HEK293 (cell line): ENCODE results near the gene DEFB123.
A peak's percentile ranks its signal among the peaks of the same experiment; 100 is the strongest.

Experiments
- CTCF ChIA-PET: fragments of 350-600 bp; formaldehyde crosslinking; extraction: SDS; loops from one replicate; lab custom pipeline; 2021; ENCODE audit warnings: antibody characterized with exemption; lab: Yijun Ruan, JAX
- POLR2A ChIA-PET: fragments of 300-600 bp; formaldehyde crosslinking; extraction: SDS; loops from one replicate; lab custom pipeline; 2020; ENCODE audit warnings: antibody characterized with exemption, inconsistent platforms; lab: Yijun Ruan, JAX
- H3K27ac ChIP-seq: fragments of 200-500 bp; sonication (Bioruptor generic); 2 replicates; pipeline ENCODE4 v1.5.1; 2014; ENCODE audit warnings: low read depth, low read length, control low read depth, inconsistent platforms; ENCODE audit errors: extremely low read depth
- H3K36me3 ChIP-seq, 2 experiments: fragments of 200-500 bp in 1 of 2; sonication (Bioruptor generic) in 1 of 2; 1 replicate in 1 of 2; 2 replicates in 1 of 2; pipeline ENCODE4 v1.5.1; 2014 to 2017; ENCODE audit warnings: inconsistent platforms in 2 of 2, low read length in 2 of 2; ENCODE audit not compliant: control insufficient read depth in 2 of 2, insufficient read depth in 1 of 2
- H3K4me1 ChIP-seq: fragments of 200-500 bp; sonication (Bioruptor generic); 2 replicates; pipeline ENCODE4 v1.5.1; 2014; ENCODE audit warnings: mild to moderate bottlenecking, low read length, inconsistent platforms; ENCODE audit not compliant: control insufficient read depth, insufficient read depth
- H3K4me3 ChIP-seq: 2 replicates; pipeline ENCODE4 v1.5.1; 2011; ENCODE audit warnings: low read depth, mild to moderate bottlenecking, control low read depth, low read length, moderate library complexity
- H3K9me3 ChIP-seq: fragments of 200-500 bp; sonication (Bioruptor generic); 2 replicates; pipeline ENCODE4 v1.5.1; 2014; ENCODE audit warnings: low read depth, low read length, inconsistent platforms; ENCODE audit not compliant: control insufficient read depth, insufficient read depth
- GLI2 ChIP-seq: fragments of 450-650 bp; formaldehyde crosslinking; IDR thresholded peaks from 2 replicates; pipeline ENCODE4; 2017; ENCODE audit warnings: missing biosample characterization, missing genetic modification characterization, low read depth, borderline replicate concordance
- PRDM1 ChIP-seq: fragments of 450-650 bp; formaldehyde crosslinking; IDR thresholded peaks from 2 replicates; pipeline ENCODE4; 2016; ENCODE audit warnings: missing biosample characterization, missing genetic modification characterization
- SCRT2 ChIP-seq: fragments of 450-650 bp; formaldehyde crosslinking; IDR thresholded peaks from 2 replicates; pipeline ENCODE4 v1.5.1; 2016; ENCODE audit warnings: missing biosample characterization, missing genetic modification characterization
- SP2 ChIP-seq: fragments of 450-650 bp; formaldehyde crosslinking; IDR thresholded peaks from 2 replicates; pipeline ENCODE4 v1.5.1; 2016; ENCODE audit warnings: missing biosample characterization, missing genetic modification characterization
- YY2 ChIP-seq: fragments of 450-650 bp; formaldehyde crosslinking; IDR thresholded peaks from 2 replicates; pipeline ENCODE4 v1.5.1; 2016; ENCODE audit warnings: missing biosample characterization, missing genetic modification characterization
- ZFP69B ChIP-seq: fragments of 450-650 bp; formaldehyde crosslinking; IDR thresholded peaks from 2 replicates; pipeline ENCODE4 v1.5.1; 2016; ENCODE audit warnings: missing biosample characterization, missing genetic modification characterization
- ZNF155 ChIP-seq: fragments of 450-650 bp; formaldehyde crosslinking; IDR thresholded peaks from 2 replicates; pipeline ENCODE4 v1.5.1; 2016; ENCODE audit warnings: missing biosample characterization, missing genetic modification characterization
- ZNF239 ChIP-seq: fragments of 450-650 bp; formaldehyde crosslinking; IDR thresholded peaks from 2 replicates; pipeline ENCODE4 v1.5.1; 2016; ENCODE audit warnings: missing biosample characterization, missing genetic modification characterization
- ZNF274 ChIP-seq, 2 experiments: fragments of 200-500 bp in 1 of 2; fragments of 450-650 bp in 1 of 2; sonication (Bioruptor generic) in 1 of 2; formaldehyde crosslinking in 1 of 2; IDR thresholded peaks; 2 replicates each; pipeline versions ENCODE4 v1.5.1 to v1.6.1; 2014 to 2016; ENCODE audit warnings: borderline replicate concordance in 1 of 2, inconsistent platforms in 1 of 2, low read length in 1 of 2, missing biosample characterization in 1 of 2, missing genetic modification characterization in 1 of 2
- ZNF521 ChIP-seq: fragments of 450-650 bp; formaldehyde crosslinking; IDR thresholded peaks from 2 replicates; pipeline ENCODE4 v1.5.1; 2017; ENCODE audit warnings: missing biosample characterization, mild to moderate bottlenecking, missing genetic modification characterization
- ZNF843 ChIP-seq: fragments of 450-650 bp; formaldehyde crosslinking; IDR thresholded peaks from 2 replicates; pipeline ENCODE4 v1.5.1; 2016; ENCODE audit warnings: missing biosample characterization, missing genetic modification characterization
- TF ChIP-seq, protein P1 (sequence below): fragments of 450-650 bp; formaldehyde crosslinking; IDR thresholded peaks from 2 replicates; pipeline ENCODE4 v1.5.1; 2016; ENCODE audit warnings: missing biosample characterization, missing genetic modification characterization
- TF ChIP-seq, protein P2 (sequence below): fragments of 450-650 bp; formaldehyde crosslinking; IDR thresholded peaks from 2 replicates; pipeline ENCODE4 v1.5.1; 2016; ENCODE audit warnings: missing biosample characterization, missing genetic modification characterization
- TF ChIP-seq, protein P3 (sequence below): fragments of 450-650 bp; formaldehyde crosslinking; IDR thresholded peaks from 2 replicates; pipeline ENCODE4 v1.5.1; 2016; ENCODE audit warnings: missing biosample characterization, missing genetic modification characterization
- TF ChIP-seq, protein P4 (sequence below): fragments of 450-650 bp; formaldehyde crosslinking; IDR thresholded peaks from 2 replicates; pipeline ENCODE4 v1.5.1; 2017; ENCODE audit warnings: missing biosample characterization, missing genetic modification characterization
- TF ChIP-seq, protein P5 (sequence below): fragments of 450-650 bp; formaldehyde crosslinking; conservative IDR thresholded peaks from 2 replicates; pipeline ENCODE4 v1.5.1; 2016; ENCODE audit warnings: low read depth, missing biosample characterization, missing genetic modification characterization

Gene DEFB123, protein sequence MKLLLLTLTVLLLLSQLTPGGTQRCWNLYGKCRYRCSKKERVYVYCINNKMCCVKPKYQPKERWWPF

DNA sequence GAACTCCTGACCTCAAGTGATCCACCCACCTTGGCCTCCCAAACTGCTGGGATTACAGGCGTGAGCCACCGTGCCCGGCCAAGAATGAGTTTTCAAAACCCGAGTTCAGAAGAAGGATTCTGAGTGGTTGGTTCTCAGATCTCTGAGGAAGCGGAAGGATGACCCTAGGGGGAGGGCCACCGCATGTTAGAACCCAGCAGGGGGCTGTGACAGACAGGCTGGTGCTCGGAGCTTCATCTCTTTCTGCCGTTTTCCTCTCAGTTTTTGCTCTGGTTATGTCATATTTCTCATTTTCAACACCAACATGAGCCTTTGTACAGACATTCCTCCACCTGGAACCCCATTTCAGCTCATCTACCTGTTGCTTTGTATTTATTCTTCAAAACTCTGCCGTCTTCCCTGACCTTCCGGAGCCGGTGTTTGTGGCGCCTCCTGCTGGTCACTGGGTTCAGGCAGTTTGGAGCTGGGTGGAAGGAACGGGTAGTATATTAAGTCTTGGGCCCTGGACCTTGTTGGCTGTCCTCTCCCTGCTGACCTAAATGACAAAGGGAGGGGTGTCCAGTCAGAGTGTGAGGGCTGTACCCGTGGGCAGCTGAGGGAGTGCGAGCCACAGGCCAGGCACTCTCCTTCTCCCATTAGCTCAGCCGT, at the start of gene DEFB123:
Gene DEFB123, plus strand, starts transcription at position 621 of the 648 bp plus-strand sequence. CDS start 67 bp downstream, outside the sequence.
- ChIA-PET CTCF (interaction anchor here (0.6 to 1.7 kb wide), 10 partner anchors 9 to 270 kb away, joined by 3 to 10 read pairs (median 4); no protein-coding TSS in a partner anchor), POLR2A (no interaction called here)
- no peak within 1 kb of the TSS for H3K4me3 ChIP-seq
- no peaks in the 10 kb centered on the region for H3K36me3 ChIP-seq
- H3K4me1 ChIP-seq = no peaks in the 10 kb centered on the region
- no peak within 1 kb of the TSS for H3K27ac ChIP-seq
- H3K9me3 ChIP-seq = no peaks in the 10 kb centered on the region
- TF ChIP-seq SP2 (tag by site-specific recombination) (no peak), SCRT2 (tag by site-specific recombination) (peak; percentile 45)
- TF ChIP-seq, protein P1, sequence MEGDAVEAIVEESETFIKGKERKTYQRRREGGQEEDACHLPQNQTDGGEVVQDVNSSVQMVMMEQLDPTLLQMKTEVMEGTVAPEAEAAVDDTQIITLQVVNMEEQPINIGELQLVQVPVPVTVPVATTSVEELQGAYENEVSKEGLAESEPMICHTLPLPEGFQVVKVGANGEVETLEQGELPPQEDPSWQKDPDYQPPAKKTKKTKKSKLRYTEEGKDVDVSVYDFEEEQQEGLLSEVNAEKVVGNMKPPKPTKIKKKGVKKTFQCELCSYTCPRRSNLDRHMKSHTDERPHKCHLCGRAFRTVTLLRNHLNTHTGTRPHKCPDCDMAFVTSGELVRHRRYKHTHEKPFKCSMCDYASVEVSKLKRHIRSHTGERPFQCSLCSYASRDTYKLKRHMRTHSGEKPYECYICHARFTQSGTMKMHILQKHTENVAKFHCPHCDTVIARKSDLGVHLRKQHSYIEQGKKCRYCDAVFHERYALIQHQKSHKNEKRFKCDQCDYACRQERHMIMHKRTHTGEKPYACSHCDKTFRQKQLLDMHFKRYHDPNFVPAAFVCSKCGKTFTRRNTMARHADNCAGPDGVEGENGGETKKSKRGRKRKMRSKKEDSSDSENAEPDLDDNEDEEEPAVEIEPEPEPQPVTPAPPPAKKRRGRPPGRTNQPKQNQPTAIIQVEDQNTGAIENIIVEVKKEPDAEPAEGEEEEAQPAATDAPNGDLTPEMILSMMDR (tag by site-specific recombination) = peak; percentile 22; the same call in 1 of the 2 replicates
- TF ChIP-seq, all 188 proteins: peak for 2

DNA sequence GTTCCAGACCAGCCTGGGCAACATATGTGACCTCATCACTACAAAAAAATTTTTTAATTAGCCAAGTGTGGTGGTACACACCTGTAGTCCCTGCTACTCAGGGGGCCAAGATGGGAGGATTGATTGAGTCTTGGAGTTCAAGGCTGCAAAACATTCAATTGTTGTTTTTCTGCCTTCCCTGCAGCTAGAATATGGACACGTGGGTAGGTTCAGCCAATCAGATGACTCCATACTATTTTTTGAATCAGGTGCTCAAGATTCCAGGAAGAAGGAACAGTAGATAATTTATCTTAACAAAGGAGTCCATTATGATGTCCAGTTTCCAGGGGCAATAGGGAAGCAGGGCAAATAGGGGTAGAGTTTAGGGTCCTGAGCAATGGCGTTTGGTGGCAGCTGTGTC, 47.6 kb upstream of the DEFB123 start:
- CTCF ChIA-PET = interaction anchor here (0.5 to 1.1 kb wide), 2 partner anchors 47 to 1211 kb away, joined by 3 to 4 read pairs; no protein-coding TSS in a partner anchor
- TF ChIP-seq, protein P2, sequence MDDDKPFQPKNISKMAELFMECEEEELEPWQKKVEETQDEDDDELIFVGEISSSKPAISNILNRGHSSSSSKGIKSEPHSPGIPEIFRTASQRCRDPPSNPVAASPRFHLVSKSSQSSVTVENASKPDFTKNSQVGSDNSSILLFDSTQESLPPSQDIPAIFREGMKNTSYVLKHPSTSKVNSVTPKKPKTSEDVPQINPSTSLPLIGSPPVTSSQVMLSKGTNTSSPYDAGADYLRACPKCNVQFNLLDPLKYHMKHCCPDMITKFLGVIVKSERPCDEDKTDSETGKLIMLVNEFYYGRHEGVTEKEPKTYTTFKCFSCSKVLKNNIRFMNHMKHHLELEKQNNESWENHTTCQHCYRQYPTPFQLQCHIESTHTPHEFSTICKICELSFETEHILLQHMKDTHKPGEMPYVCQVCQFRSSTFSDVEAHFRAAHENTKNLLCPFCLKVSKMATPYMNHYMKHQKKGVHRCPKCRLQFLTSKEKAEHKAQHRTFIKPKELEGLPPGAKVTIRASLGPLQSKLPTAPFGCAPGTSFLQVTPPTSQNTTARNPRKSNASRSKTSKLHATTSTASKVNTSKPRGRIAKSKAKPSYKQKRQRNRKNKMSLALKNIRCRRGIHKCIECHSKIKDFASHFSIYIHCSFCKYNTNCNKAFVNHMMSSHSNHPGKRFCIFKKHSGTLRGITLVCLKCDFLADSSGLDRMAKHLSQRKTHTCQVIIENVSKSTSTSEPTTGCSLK = no peak
- TF ChIP-seq ZNF155 = no peak
- no peak for TF ChIP-seq SCRT2 (tag by site-specific recombination)
- no peak for TF ChIP-seq ZNF843 (tag by site-specific recombination)
- TF ChIP-seq GLI2 (tag by site-specific recombination) = no peak
- TF ChIP-seq ZNF239 (tag by site-specific recombination) = no peak
- TF ChIP-seq, protein P3, sequence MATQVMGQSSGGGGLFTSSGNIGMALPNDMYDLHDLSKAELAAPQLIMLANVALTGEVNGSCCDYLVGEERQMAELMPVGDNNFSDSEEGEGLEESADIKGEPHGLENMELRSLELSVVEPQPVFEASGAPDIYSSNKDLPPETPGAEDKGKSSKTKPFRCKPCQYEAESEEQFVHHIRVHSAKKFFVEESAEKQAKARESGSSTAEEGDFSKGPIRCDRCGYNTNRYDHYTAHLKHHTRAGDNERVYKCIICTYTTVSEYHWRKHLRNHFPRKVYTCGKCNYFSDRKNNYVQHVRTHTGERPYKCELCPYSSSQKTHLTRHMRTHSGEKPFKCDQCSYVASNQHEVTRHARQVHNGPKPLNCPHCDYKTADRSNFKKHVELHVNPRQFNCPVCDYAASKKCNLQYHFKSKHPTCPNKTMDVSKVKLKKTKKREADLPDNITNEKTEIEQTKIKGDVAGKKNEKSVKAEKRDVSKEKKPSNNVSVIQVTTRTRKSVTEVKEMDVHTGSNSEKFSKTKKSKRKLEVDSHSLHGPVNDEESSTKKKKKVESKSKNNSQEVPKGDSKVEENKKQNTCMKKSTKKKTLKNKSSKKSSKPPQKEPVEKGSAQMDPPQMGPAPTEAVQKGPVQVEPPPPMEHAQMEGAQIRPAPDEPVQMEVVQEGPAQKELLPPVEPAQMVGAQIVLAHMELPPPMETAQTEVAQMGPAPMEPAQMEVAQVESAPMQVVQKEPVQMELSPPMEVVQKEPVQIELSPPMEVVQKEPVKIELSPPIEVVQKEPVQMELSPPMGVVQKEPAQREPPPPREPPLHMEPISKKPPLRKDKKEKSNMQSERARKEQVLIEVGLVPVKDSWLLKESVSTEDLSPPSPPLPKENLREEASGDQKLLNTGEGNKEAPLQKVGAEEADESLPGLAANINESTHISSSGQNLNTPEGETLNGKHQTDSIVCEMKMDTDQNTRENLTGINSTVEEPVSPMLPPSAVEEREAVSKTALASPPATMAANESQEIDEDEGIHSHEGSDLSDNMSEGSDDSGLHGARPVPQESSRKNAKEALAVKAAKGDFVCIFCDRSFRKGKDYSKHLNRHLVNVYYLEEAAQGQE (tag by site-specific recombination) = no peak
- TF ChIP-seq, protein P4, sequence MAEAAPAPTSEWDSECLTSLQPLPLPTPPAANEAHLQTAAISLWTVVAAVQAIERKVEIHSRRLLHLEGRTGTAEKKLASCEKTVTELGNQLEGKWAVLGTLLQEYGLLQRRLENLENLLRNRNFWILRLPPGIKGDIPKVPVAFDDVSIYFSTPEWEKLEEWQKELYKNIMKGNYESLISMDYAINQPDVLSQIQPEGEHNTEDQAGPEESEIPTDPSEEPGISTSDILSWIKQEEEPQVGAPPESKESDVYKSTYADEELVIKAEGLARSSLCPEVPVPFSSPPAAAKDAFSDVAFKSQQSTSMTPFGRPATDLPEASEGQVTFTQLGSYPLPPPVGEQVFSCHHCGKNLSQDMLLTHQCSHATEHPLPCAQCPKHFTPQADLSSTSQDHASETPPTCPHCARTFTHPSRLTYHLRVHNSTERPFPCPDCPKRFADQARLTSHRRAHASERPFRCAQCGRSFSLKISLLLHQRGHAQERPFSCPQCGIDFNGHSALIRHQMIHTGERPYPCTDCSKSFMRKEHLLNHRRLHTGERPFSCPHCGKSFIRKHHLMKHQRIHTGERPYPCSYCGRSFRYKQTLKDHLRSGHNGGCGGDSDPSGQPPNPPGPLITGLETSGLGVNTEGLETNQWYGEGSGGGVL = no peak
- TF ChIP-seq, protein P5, sequence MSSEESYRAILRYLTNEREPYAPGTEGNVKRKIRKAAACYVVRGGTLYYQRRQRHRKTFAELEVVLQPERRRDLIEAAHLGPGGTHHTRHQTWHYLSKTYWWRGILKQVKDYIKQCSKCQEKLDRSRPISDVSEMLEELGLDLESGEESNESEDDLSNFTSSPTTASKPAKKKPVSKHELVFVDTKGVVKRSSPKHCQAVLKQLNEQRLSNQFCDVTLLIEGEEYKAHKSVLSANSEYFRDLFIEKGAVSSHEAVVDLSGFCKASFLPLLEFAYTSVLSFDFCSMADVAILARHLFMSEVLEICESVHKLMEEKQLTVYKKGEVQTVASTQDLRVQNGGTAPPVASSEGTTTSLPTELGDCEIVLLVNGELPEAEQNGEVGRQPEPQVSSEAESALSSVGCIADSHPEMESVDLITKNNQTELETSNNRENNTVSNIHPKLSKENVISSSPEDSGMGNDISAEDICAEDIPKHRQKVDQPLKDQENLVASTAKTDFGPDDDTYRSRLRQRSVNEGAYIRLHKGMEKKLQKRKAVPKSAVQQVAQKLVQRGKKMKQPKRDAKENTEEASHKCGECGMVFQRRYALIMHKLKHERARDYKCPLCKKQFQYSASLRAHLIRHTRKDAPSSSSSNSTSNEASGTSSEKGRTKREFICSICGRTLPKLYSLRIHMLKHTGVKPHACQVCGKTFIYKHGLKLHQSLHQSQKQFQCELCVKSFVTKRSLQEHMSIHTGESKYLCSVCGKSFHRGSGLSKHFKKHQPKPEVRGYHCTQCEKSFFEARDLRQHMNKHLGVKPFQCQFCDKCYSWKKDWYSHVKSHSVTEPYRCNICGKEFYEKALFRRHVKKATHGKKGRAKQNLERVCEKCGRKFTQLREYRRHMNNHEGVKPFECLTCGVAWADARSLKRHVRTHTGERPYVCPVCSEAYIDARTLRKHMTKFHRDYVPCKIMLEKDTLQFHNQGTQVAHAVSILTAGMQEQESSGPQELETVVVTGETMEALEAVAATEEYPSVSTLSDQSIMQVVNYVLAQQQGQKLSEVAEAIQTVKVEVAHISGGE (tag by site-specific recombination) = no peak
- no peak for TF ChIP-seq PRDM1
- TF ChIP-seq YY2 (tag by site-specific recombination) = no peak
- TF ChIP-seq ZFP69B (tag by site-specific recombination) = no peak
- no peak for TF ChIP-seq ZNF521 (tag by site-specific recombination)
- no peak for TF ChIP-seq ZNF274 (IDR thresholded peaks at IDR 0.05; ENCODE audit: low read length)
- no peak for TF ChIP-seq ZNF274 (tag by site-specific recombination; IDR thresholded peaks at IDR 0.05; ENCODE audit: borderline replicate concordance)

More for the DNA sequence above, 47.6 kb upstream of the DEFB123 start:
- Histone ChIP-seq H3K27ac (no peak overlapping the region), H3K36me3 (no peaks in the 10 kb centered on the region), H3K9me3 (no peaks in the 10 kb centered on the region), H3K4me1 (no peaks in the 10 kb centered on the region), H3K4me3 (no peak overlapping the region)
- POLR2A ChIA-PET = no interaction called here
